ENCODE measurements around the gene NEUROD2.

DNA sequence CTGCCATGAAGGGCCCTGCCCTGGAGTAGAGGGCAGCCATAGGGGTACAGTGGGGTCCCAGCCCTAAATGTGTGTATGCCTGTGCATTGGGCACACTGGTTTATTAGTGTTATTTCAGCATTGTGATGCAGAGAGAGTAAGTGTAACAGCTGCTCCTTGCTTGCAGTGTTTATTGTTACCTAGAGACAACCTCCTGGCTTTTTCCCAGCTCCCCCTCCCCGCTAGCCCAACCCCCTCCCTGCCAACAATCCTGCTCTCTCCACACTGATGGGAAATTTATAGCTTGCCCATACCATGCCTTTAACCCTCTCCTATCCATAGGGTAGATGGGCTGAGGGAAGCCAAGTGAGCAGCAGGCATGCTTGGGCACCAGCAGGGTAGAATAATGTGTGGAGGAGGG lies 51.3 kb downstream of the NEUROD2 start:
- TF ChIP-seq, protein P1, sequence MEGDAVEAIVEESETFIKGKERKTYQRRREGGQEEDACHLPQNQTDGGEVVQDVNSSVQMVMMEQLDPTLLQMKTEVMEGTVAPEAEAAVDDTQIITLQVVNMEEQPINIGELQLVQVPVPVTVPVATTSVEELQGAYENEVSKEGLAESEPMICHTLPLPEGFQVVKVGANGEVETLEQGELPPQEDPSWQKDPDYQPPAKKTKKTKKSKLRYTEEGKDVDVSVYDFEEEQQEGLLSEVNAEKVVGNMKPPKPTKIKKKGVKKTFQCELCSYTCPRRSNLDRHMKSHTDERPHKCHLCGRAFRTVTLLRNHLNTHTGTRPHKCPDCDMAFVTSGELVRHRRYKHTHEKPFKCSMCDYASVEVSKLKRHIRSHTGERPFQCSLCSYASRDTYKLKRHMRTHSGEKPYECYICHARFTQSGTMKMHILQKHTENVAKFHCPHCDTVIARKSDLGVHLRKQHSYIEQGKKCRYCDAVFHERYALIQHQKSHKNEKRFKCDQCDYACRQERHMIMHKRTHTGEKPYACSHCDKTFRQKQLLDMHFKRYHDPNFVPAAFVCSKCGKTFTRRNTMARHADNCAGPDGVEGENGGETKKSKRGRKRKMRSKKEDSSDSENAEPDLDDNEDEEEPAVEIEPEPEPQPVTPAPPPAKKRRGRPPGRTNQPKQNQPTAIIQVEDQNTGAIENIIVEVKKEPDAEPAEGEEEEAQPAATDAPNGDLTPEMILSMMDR (IDR thresholded peaks at IDR 0.05) = no peak
- TF ChIP-seq POLR2A (IDR thresholded peaks at IDR 0.05) (no peak), POLR2AphosphoS5 (IDR thresholded peaks at IDR 0.05) (no peak), EP300 (IDR thresholded peaks at IDR 0.05) (no peak)
